Measurements from ENCODE around the gene SYNGAP1.
"Not testable (repeated sequence)": the region's sequence is repeated elsewhere in the genome, so short reads cannot be mapped to it uniquely, and the experiment has no call there.

SYNGAP1 gene

GRCh38 chr6:33483678-33484077 is 63.8 kb downstream of the SYNGAP1 start:
- no peak for DNase-seq

GRCh38 chr6:33484673-33485262 is 64.9 kb downstream of the SYNGAP1 start:
- DNase-seq, result not testable (repeated sequence)

- DNase-seq, result not testable (repeated sequence)
Observed at GRCh38 chr6:33485680-33486079, 65.8 kb downstream of the SYNGAP1 start.

DNA sequence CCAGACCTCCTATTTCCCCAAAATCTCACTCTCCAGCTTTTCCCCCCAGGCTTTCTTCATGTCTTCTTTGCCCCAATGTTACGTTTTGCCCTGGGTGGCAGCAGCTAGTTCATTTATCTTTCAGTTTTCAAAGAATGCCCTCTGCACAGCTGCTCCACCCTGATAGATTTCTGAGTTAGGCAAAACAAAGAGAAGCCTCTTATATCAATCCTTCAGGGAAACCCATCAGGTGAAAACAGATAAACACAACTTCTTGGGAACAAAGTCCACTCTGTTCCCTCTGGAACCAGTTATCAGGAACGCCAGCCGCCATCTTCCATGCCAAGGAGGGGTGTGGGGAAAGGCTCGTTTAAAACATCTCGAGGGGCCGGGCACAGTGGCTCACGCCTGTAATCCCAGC is 68.5 kb downstream of the SYNGAP1 start:
- DNase-seq, result no peak

DNA sequence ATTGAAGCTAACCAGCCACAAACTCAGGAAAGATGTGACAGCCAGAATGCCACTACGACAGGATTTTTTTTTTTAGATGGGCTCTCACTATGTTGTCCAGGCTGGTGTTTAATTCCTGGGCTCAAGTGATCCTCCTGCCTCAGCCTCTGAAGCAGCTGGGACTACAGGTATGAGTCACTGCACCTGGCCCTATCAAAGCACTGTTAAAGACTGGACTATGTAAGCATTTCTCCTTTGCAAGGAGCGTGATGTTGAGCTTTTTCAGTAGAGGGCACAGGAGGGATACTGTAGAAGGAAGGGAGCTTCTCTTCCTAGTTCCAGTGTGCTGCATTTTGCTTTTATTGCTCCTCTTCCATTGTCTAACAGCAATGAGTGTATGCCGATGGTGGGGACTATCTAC is 70.3 kb downstream of the SYNGAP1 start:
- no peak for DNase-seq

DNA sequence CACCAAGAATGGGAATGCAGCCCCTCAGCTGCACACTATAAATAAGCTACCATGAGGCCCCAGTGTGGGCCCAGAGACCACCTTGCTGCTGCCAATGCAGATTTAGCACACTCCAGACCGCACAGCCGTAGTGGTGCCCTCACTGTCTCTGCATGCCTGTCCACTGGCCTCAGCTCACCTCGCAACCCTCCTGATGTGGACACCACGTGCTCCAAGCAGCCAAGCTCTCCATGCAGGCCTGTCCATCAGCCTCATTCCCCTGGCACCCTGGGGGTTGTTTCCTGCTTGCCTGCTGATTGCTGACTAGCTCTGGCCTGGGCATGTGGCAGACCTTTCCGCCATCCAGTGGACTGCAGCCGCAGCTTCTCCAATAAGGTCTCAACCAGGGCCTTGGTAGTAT is 70.8 kb downstream of the SYNGAP1 start:
- no peak for DNase-seq

DNA sequence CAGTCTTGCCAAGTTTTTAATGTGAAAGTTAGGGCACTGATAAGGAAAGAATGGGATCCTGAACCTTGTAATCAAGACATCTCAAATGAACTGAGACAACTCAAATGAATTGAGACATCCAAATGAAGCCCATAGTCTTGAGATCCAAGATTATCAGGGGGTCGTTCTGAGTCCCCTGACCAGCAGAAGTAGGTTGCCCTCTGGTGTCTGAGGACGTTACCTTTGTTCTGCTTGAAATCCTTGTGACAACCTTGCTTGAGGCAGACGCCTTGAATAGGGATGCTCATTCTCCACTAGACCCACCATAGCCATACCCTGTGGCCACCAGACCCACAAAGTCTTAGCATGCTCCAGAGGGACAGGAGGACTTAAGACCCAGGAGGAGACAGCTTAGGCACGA is 72.2 kb downstream of the SYNGAP1 start:
- no peak for DNase-seq

GRCh38 chr6:33497157-33497556 is 77.3 kb downstream of the SYNGAP1 start:
- DNase-seq, result no peak

- no peak for DNase-seq
Observed at GRCh38 chr6:33502486-33502885, 82.6 kb downstream of the SYNGAP1 start.

GRCh38 chr6:33504486-33504885 is 84.6 kb downstream of the SYNGAP1 start:
- DNase-seq, result no peak
